K562 (cell line): ENCODE data around the gene MAGEB2. TPM values are rescaled to one million over a fixed set of nuclear protein-coding genes. Genes with fewer than 3 reads are reported as not detected.
A peak's percentile ranks its signal among the peaks of the same experiment; 100 is the strongest.

Source experiments
- ARID1B ChIP-seq: fragments of 450-650 bp; IDR thresholded peaks from 2 replicates; pipeline ENCODE4 v1.6.1; 2016; ENCODE audit warnings: antibody characterized with exemption, mild to moderate bottlenecking, inconsistent platforms
- BRF1 ChIP-seq: IDR thresholded peaks from 3 replicates; pipeline ENCODE4 v1.6.1; 2011; ENCODE audit warnings: borderline replicate concordance, mild to moderate bottlenecking; ENCODE audit not compliant: insufficient read length; ENCODE audit errors: extremely low read depth
- CCAR2 ChIP-seq: fragments of 200-400 bp; formaldehyde crosslinking; IDR thresholded peaks from 2 replicates; pipeline ENCODE4 v1.6.1; 2017; ENCODE audit warnings: mild to moderate bottlenecking, low read depth, low read length
- DMBX1 ChIP-seq: fragments of 250-450 bp; sonication (Bioruptor Pico); IDR thresholded peaks from 2 replicates; pipeline ENCODE4 v1.8.0; 2022; ENCODE audit warnings: inconsistent platforms, mild to moderate bottlenecking, moderate library complexity, borderline replicate concordance
- E2F6 ChIP-seq, 2 experiments: IDR thresholded peaks; 2 replicates each; pipeline ENCODE4 v1.6.1; 2011; ENCODE audit warnings: borderline replicate concordance in 1 of 2, control low read depth in 1 of 2, low read depth in 1 of 2, low read length in 1 of 2, mild to moderate bottlenecking in 1 of 2, mixed read lengths in 1 of 2, moderate library complexity in 1 of 2; ENCODE audit not compliant: insufficient read depth in 1 of 2, insufficient read length in 1 of 2, poor library complexity in 1 of 2, severe bottlenecking in 1 of 2; ENCODE audit errors: extremely low read depth in 1 of 2
- GTF2E2 ChIP-seq: fragments of 200-800 bp; sonication (Bioruptor generic); IDR thresholded peaks from 2 replicates; pipeline ENCODE4 v1.6.1; 2016; ENCODE audit warnings: missing genetic modification characterization, missing compliant biosample characterization
- GTF2F1 ChIP-seq: IDR thresholded peaks from 2 replicates; pipeline ENCODE4 v1.6.1; 2011; ENCODE audit warnings: low read depth, low read length, improper control_type of control experiment
- HNRNPH1 ChIP-seq: fragments of 200-400 bp; formaldehyde crosslinking; optimal IDR thresholded peaks from 2 replicates; pipeline ENCODE3; 2017; ENCODE audit warnings: low read depth, mild to moderate bottlenecking, low read length, moderate library complexity
- KDM1A ChIP-seq, 2 experiments: fragments of 450-650 bp; IDR thresholded peaks; 2 replicates each; pipeline ENCODE4 v1.6.1; 2016; ENCODE audit warnings: mild to moderate bottlenecking in 2 of 2
- NFE2L1 ChIP-seq: fragments of 450-650 bp; IDR thresholded peaks from 2 replicates; pipeline ENCODE4 v1.6.1; 2016; ENCODE audit warnings: missing genetic modification characterization, low read depth, mild to moderate bottlenecking, missing compliant biosample characterization, moderate library complexity, borderline replicate concordance
- NFXL1 ChIP-seq: fragments of 450-650 bp; formaldehyde crosslinking; IDR thresholded peaks from 2 replicates; pipeline ENCODE4 v1.4.0; 2021; ENCODE audit warnings: mild to moderate bottlenecking
- RAD21 ChIP-seq, 2 experiments: fragments of 250-450 bp in 1 of 2; fragments of 450-650 bp in 1 of 2; sonication (Bioruptor Pico) in 1 of 2; formaldehyde crosslinking in 1 of 2; IDR thresholded peaks in 1 of 2; conservative IDR thresholded peaks in 1 of 2; 2 replicates each; pipeline versions ENCODE4 v1.4.0 to v1.8.0; 2020 to 2022; ENCODE audit warnings: mild to moderate bottlenecking in 2 of 2, moderate library complexity in 1 of 2
- RBFOX2 ChIP-seq: fragments of 200-400 bp; formaldehyde crosslinking; IDR thresholded peaks from 2 replicates; pipeline ENCODE4 v1.6.1; 2017; ENCODE audit warnings: low read depth, mild to moderate bottlenecking, low read length, moderate library complexity
- RBM25 ChIP-seq: fragments of 200-400 bp; formaldehyde crosslinking; IDR thresholded peaks from 2 replicates; pipeline ENCODE4 v1.6.1; 2018; ENCODE audit warnings: low read length, low read depth, moderate library complexity; ENCODE audit not compliant: severe bottlenecking
- TAL1 ChIP-seq: fragments of 450-650 bp; IDR thresholded peaks from 2 replicates; pipeline ENCODE4 v1.6.1; 2016; ENCODE audit warnings: mild to moderate bottlenecking
- TRIM25 ChIP-seq: fragments of 450-650 bp; IDR thresholded peaks from 2 replicates; pipeline ENCODE4 v1.7.0; 2016; ENCODE audit warnings: borderline replicate concordance
- ZNF263 ChIP-seq: sonication (generic); formaldehyde crosslinking; IDR thresholded peaks from 2 replicates; pipeline ENCODE4 v1.8.0; 2022; ENCODE audit warnings: mild to moderate bottlenecking, missing genetic modification reagents, borderline replicate concordance
- ZNF695 ChIP-seq: fragments of 450-650 bp; formaldehyde crosslinking; IDR thresholded peaks from 2 replicates; pipeline ENCODE4 v1.4.0; 2020; ENCODE audit warnings: mild to moderate bottlenecking, moderate library complexity
- ZNF785 ChIP-seq: fragments of 250-450 bp; sonication (Bioruptor Pico); IDR thresholded peaks from 2 replicates; pipeline ENCODE4 v1.4.0; 2020; ENCODE audit warnings: mild to moderate bottlenecking
- polyA plus RNA-seq, 8 experiments: library from polyadenylated mRNA; depleted of rRNA in 4 of 8; stranded (reverse) in 5 of 8; unstranded in 3 of 8; fragments of >200 nt; fragmentation: Nextera tagmentation in 2 of 8; fragmentation: Illumina TruSeq in 1 of 8; extraction: Ambion mirVana in 2 of 8; extraction: Trizol in 1 of 8; gene quantifications; 2 replicates each; pipeline versions ENCODE4 v1.2.1 to v1.2.3, GENCODE V29; 2011 to 2014; ENCODE audit warnings: inconsistent platforms in 1 of 8, missing spikeins in 1 of 8
- total RNA-seq, 7 experiments: library from RNA; depleted of rRNA in 6 of 7; stranded (reverse); fragments of >200 nt in 6 of 7; fragmentation: Illumina TruSeq in 2 of 7; extraction: Trizol in 2 of 7; gene quantifications; 2 replicates each; pipeline versions ENCODE4 v1.2.1 to v1.2.3, GENCODE V29; 2011 to 2021; ENCODE audit warnings: low replicate concordance in 1 of 7
- TF ChIP-seq, protein P1 (sequence below), 2 experiments: fragments of 450-650 bp in 1 of 2; sonication (generic) in 1 of 2; formaldehyde crosslinking; conservative IDR thresholded peaks; 2 replicates each; pipeline versions ENCODE4 v1.4.0 to v1.8.1; 2020 to 2022; ENCODE audit warnings: mild to moderate bottlenecking in 1 of 2, missing genetic modification reagents in 1 of 2
- TF ChIP-seq, protein P2 (sequence below): fragments of 450-650 bp; IDR thresholded peaks from 2 replicates; pipeline ENCODE4 v1.6.1; 2017; ENCODE audit warnings: mild to moderate bottlenecking, moderate library complexity
- TF ChIP-seq, protein P3 (sequence below): sonication (generic); formaldehyde crosslinking; IDR thresholded peaks from 2 replicates; pipeline ENCODE4 v1.8.0; 2023; ENCODE audit warnings: mild to moderate bottlenecking, missing genetic modification reagents

MAGEB2 gene
- total and polyA plus RNA-seq, 9 of the 15 experiments (the other 6 are each of a cell fraction or from before 2014, with no cell fraction given) = 21.6 to 277 (median 88.8) TPM

GRCh38 chrX:30217465-30217864 is 2.1 kb downstream of the MAGEB2 start (continued):
- TF ChIP-seq GTF2E2 = no peak
- no peak for TF ChIP-seq NFE2L1 (tag)
- no peak for TF ChIP-seq RBFOX2
- TF ChIP-seq ZNF263 = no peak
- TF ChIP-seq RAD21 (CRISPR knock-in tag; conservative IDR thresholded peaks at IDR 0.05 in 1 of 2, IDR thresholded peaks at IDR 0.05 in 1 of 2) = no peak
- no peak for TF ChIP-seq NFXL1 (CRISPR knock-in tag)
- TF ChIP-seq ZNF785 (CRISPR knock-in tag) = no peak
- TF ChIP-seq GTF2F1 = no peak
- TF ChIP-seq, protein P1, sequence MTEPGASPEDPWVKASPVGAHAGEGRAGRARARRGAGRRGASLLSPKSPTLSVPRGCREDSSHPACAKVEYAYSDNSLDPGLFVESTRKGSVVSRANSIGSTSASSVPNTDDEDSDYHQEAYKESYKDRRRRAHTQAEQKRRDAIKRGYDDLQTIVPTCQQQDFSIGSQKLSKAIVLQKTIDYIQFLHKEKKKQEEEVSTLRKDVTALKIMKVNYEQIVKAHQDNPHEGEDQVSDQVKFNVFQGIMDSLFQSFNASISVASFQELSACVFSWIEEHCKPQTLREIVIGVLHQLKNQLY (CRISPR knock-in tag; conservative IDR thresholded peaks at IDR 0.05) = no peak
- no peak for TF ChIP-seq RBM25
- no peak for TF ChIP-seq E2F6 (IDR thresholded peaks at IDR 0.05; ENCODE audit: borderline replicate concordance in 1 of 2, extremely low read depth in 1 of 2, insufficient read depth in 1 of 2, insufficient read length in 1 of 2, low read depth in 1 of 2, low read length in 1 of 2, poor library complexity in 1 of 2, severe bottlenecking in 1 of 2)
- no peak for TF ChIP-seq CCAR2
- TF ChIP-seq HNRNPH1 = no peak
- TF ChIP-seq BRF1 = no peak
- TF ChIP-seq TAL1 = peak; percentile 62
- TF ChIP-seq KDM1A (IDR thresholded peaks at IDR 0.05) = no peak
- TF ChIP-seq TRIM25 = no peak
- TF ChIP-seq, protein P2, sequence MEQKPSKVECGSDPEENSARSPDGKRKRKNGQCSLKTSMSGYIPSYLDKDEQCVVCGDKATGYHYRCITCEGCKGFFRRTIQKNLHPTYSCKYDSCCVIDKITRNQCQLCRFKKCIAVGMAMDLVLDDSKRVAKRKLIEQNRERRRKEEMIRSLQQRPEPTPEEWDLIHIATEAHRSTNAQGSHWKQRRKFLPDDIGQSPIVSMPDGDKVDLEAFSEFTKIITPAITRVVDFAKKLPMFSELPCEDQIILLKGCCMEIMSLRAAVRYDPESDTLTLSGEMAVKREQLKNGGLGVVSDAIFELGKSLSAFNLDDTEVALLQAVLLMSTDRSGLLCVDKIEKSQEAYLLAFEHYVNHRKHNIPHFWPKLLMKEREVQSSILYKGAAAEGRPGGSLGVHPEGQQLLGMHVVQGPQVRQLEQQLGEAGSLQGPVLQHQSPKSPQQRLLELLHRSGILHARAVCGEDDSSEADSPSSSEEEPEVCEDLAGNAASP = no peak
- TF ChIP-seq ARID1B = peak; percentile 84
- TF ChIP-seq ZNF695 (CRISPR knock-in tag) = no peak
- TF ChIP-seq, protein P3, sequence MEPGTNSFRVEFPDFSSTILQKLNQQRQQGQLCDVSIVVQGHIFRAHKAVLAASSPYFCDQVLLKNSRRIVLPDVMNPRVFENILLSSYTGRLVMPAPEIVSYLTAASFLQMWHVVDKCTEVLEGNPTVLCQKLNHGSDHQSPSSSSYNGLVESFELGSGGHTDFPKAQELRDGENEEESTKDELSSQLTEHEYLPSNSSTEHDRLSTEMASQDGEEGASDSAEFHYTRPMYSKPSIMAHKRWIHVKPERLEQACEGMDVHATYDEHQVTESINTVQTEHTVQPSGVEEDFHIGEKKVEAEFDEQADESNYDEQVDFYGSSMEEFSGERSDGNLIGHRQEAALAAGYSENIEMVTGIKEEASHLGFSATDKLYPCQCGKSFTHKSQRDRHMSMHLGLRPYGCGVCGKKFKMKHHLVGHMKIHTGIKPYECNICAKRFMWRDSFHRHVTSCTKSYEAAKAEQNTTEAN (CRISPR knock-in tag) = no peak
- no peak for TF ChIP-seq DMBX1
